Neural progenitor cell (in vitro differentiated cells): Measurements from ENCODE around the gene TMEM204. TPM values are rescaled to one million over a fixed set of nuclear protein-coding genes. Genes with fewer than 3 reads are reported as not detected.

Source experiments
- DNase-seq: peaks from one replicate; pipeline ENCODE4 v3.0.0-alpha.2; 2016; ENCODE audit warnings: low spot score
- H2AFZ ChIP-seq: fragments of 200-600 bp; sonication (generic); replicated peaks from 2 replicates; pipeline ENCODE4 v1.6.1; 2016; ENCODE audit warnings: antibody characterized with exemption
- H3F3A ChIP-seq: fragments of 200-600 bp; sonication (generic); 2 replicates; pipeline ENCODE4 v1.6.1; 2016; ENCODE audit warnings: antibody characterized with exemption, low read depth
- H3K27ac ChIP-seq: fragments of 200-600 bp; sonication (generic); 2 replicates; pipeline ENCODE4 v1.5.1; 2016; ENCODE audit warnings: mild to moderate bottlenecking
- H3K27me3 ChIP-seq: fragments of 200-600 bp; sonication (generic); 2 replicates; pipeline ENCODE4 v1.6.1; 2016; ENCODE audit warnings: mild to moderate bottlenecking, moderate library complexity
- H3K36me3 ChIP-seq: fragments of 200-600 bp; sonication (generic); 2 replicates; pipeline ENCODE4 v1.5.1; 2016
- H3K4me1 ChIP-seq: fragments of 200-600 bp; sonication (generic); 2 replicates; pipeline ENCODE4 v1.6.1; 2016; ENCODE audit warnings: mixed run types
- H3K4me2 ChIP-seq: fragments of 200-600 bp; sonication (generic); 2 replicates; pipeline ENCODE4 v1.6.1; 2016
- H3K4me3 ChIP-seq: fragments of 200-600 bp; sonication (generic); 2 replicates; pipeline ENCODE4 v1.5.1; 2016
- H3K79me2 ChIP-seq: fragments of 200-600 bp; sonication (generic); 2 replicates; pipeline ENCODE4 v1.6.1; 2016; ENCODE audit warnings: low read depth
- H3K9ac ChIP-seq: fragments of 200-600 bp; sonication (generic); 2 replicates; pipeline ENCODE4 v1.6.1; 2016
- H3K9me3 ChIP-seq: fragments of 200-600 bp; sonication (generic); 2 replicates; pipeline ENCODE4 v1.5.1; 2016; ENCODE audit warnings: low read depth
- H4K20me1 ChIP-seq: fragments of 200-600 bp; sonication (generic); 2 replicates; pipeline ENCODE4 v1.6.1; 2016; ENCODE audit warnings: low read depth
- H3K27ac Mint-ChIP-seq: 3 replicates; pipeline ENCODE4 v1.8.0; 2021; ENCODE audit warnings: mixed read lengths
- H3K27me3 Mint-ChIP-seq: 2 replicates; pipeline ENCODE4 v1.8.0; 2022; ENCODE audit warnings: low read depth, mild to moderate bottlenecking, inconsistent platforms, moderate library complexity, mixed read lengths; ENCODE audit not compliant: insufficient read depth
- H3K36me3 Mint-ChIP-seq: 3 replicates; pipeline ENCODE4 v1.8.0; 2021; ENCODE audit warnings: mixed read lengths
- H3K4me1 Mint-ChIP-seq: 3 replicates; pipeline ENCODE4 v1.8.0; 2021; ENCODE audit warnings: mixed read lengths
- H3K4me3 Mint-ChIP-seq: 3 replicates; pipeline ENCODE4 v1.8.0; 2021; ENCODE audit warnings: mild to moderate bottlenecking, moderate library complexity, mixed read lengths
- H3K9me3 Mint-ChIP-seq: 3 replicates; pipeline ENCODE4 v1.8.0; 2020; ENCODE audit warnings: mixed read lengths
- CTCF ChIP-seq: fragments of 200-600 bp; sonication (generic); IDR thresholded peaks from 2 replicates; pipeline ENCODE4 v1.5.1; 2017; ENCODE audit warnings: antibody characterized with exemption, mild to moderate bottlenecking
- EZH2 ChIP-seq: fragments of 200-600 bp; sonication (generic); IDR thresholded peaks from 2 replicates; pipeline ENCODE4 v1.6.1; 2017; ENCODE audit warnings: antibody characterized with exemption, mild to moderate bottlenecking, moderate library complexity
- EZH2phosphoT487 ChIP-seq: fragments of 200-600 bp; sonication (generic); IDR thresholded peaks from 2 replicates; pipeline ENCODE4 v1.6.1; 2017; ENCODE audit warnings: antibody characterized with exemption
- total RNA-seq: library from RNA; depleted of rRNA; stranded (reverse); fragments of >200 nt; gene quantifications from 2 replicates; pipeline ENCODE4 v1.2.3, GENCODE V29; 2015; ENCODE audit warnings: low replicate concordance

Gene TMEM204
- not detected in 2 replicates for total RNA-seq

- Histone ChIP-seq H3K4me1 (no peaks in the 10 kb centered on the region), H4K20me1 (peaks cover 4% of the 10 kb centered on the region), H3K4me2 (no peak within 1 kb of the TSS), H3K4me3 (no peak within 1 kb of the TSS), H3K27me3 (no peaks in the 10 kb centered on the region), H3K9me3 (no peaks in the 10 kb centered on the region), H3K27ac (no peak within 1 kb of the TSS), H3K9ac (no peak within 1 kb of the TSS), H2AFZ (no peak within 1 kb of the TSS), H3K36me3 (no peaks in the 10 kb centered on the region), H3F3A (no peaks in the 10 kb centered on the region), H3K79me2 (no peaks in the 10 kb centered on the region)
- Mint-ChIP-seq H3K27ac (no peak within 1 kb of the TSS), H3K4me3 (no peak within 1 kb of the TSS), H3K36me3 (peaks cover 4% of the 10 kb centered on the region), H3K9me3 (no peaks in the 10 kb centered on the region), H3K27me3 (no peaks in the 10 kb centered on the region), H3K4me1 (peaks cover 7% of the 10 kb centered on the region)
- TF ChIP-seq EZH2phosphoT487, result no peak
- TF ChIP-seq CTCF, result no peak
- TF ChIP-seq EZH2, result no peak
- DNase-seq, result no peak
Observed at GRCh38 chr16:1533443-1533951, at the start of gene TMEM204. TSS of gene TMEM204 (plus strand) at chr16:1533666. CDS start at chr16:1534276, 610 bp downstream.

- no peak for DNase-seq
- H2AFZ ChIP-seq, result no peak overlapping the region
- H3K4me3 Mint-ChIP-seq, result no peak overlapping the region
Observed at GRCh38 chr16:1485847-1486496, 47.5 kb upstream of the TMEM204 start.

GRCh38 chr16:1486551-1487390 lies 46.7 kb upstream of the TMEM204 start:
- Histone ChIP-seq H3F3A (no peaks in the 10 kb centered on the region), H3K27ac (no peak overlapping the region), H3K79me2 (no peaks in the 10 kb centered on the region), H3K4me1 (no peaks in the 10 kb centered on the region), H3K4me3 (no peak overlapping the region), H2AFZ (no peak overlapping the region), H3K9me3 (no peaks in the 10 kb centered on the region), H3K36me3 (no peaks in the 10 kb centered on the region), H4K20me1 (no peaks in the 10 kb centered on the region), H3K27me3 (peaks cover 29% of the 10 kb centered on the region), H3K4me2 (no peak overlapping the region), H3K9ac (no peak overlapping the region)
- Mint-ChIP-seq H3K4me1 (no peaks in the 10 kb centered on the region), H3K27ac (no peak overlapping the region), H3K36me3 (no peaks in the 10 kb centered on the region), H3K9me3 (no peaks in the 10 kb centered on the region), H3K27me3 (peaks cover 4% of the 10 kb centered on the region), H3K4me3 (no peak overlapping the region)
- no peak for DNase-seq
- TF ChIP-seq EZH2phosphoT487 (no peak), CTCF (no peak), EZH2 (no peak)

More at GRCh38 chr16:1485847-1486496, 47.5 kb upstream of the TMEM204 start:
- no peak overlapping the region for H3K27ac ChIP-seq
- H3K9ac ChIP-seq, result no peak overlapping the region
- no peaks in the 10 kb centered on the region for H3K36me3 ChIP-seq
- H3K4me2 ChIP-seq, result no peak overlapping the region
- H3K4me1 ChIP-seq, result no peaks in the 10 kb centered on the region
- no peaks in the 10 kb centered on the region for H3K79me2 ChIP-seq
- H3K27me3 ChIP-seq, result peaks cover 30% of the 10 kb centered on the region
- H4K20me1 ChIP-seq, result no peaks in the 10 kb centered on the region
- Mint-ChIP-seq H3K4me1 (no peaks in the 10 kb centered on the region), H3K27ac (no peak overlapping the region), H3K27me3 (peaks cover 5% of the 10 kb centered on the region), H3K36me3 (no peaks in the 10 kb centered on the region), H3K9me3 (no peaks in the 10 kb centered on the region)
- no peak overlapping the region for H3K4me3 ChIP-seq
- H3F3A ChIP-seq, result no peaks in the 10 kb centered on the region
- no peaks in the 10 kb centered on the region for H3K9me3 ChIP-seq
- TF ChIP-seq EZH2 (no peak), EZH2phosphoT487 (no peak), CTCF (no peak)
